ENCODE results near the gene RBM18. TPM values are rescaled to one million over a fixed set of nuclear protein-coding genes. Genes with fewer than 3 reads are reported as not detected.

The RBM18 gene
- total and polyA plus RNA-seq, 2 of the 4 experiments (the other 2 are of a cell fraction), result 8.4 to 15.6 TPM

GRCh38 chr9:122192914-122193525 lies 71.6 kb downstream of the RBM18 start:
- CTCF ChIA-PET, result interaction anchor here (0.6 kb wide), 1 partner anchor 652 kb away, joined by 3 read pairs; no protein-coding TSS in a partner anchor

More at GRCh38 chr9:122192914-122193525, 71.6 kb downstream of the RBM18 start:
- Histone ChIP-seq H3K4me2 (ENCODE audit: low read depth, low read length) (no peak overlapping the region), H3K27me3 (ENCODE audit: control insufficient read depth, insufficient read depth, low read length) (peaks cover 38% of the 10 kb centered on the region), H2AK5ac (ENCODE audit: low read depth, low read length) (no peak overlapping the region), H3K9me3 (ENCODE audit: control insufficient read depth, insufficient read depth, low read length) (no peaks in the 10 kb centered on the region), H3K18ac (ENCODE audit: low read depth, low read length) (no peak overlapping the region), H2BK20ac (ENCODE audit: low read depth, low read length) (no peak overlapping the region), H3K14ac (replicated peaks; ENCODE audit: low read depth, low read length) (no peak overlapping the region), H3K4me3 (ENCODE audit: insufficient read depth, low read depth, low read length) (no peak overlapping the region), H4K20me1 (ENCODE audit: insufficient read depth, low read length) (no peaks in the 10 kb centered on the region), H3K79me1 (ENCODE audit: low read depth in 1 of 2, low read length in 2 of 2) (no peaks in the 10 kb centered on the region), H3K9me1 (ENCODE audit: insufficient read depth, low read length) (peaks cover 3% of the 10 kb centered on the region; the same call in 1 of the 2 replicates), H3K56ac (ENCODE audit: extremely low read depth, insufficient read depth, low read length) (no peak overlapping the region), H4K8ac (ENCODE audit: low read depth in 2 of 2, low read length in 2 of 2) (no peak overlapping the region), H3K4ac (ENCODE audit: low read depth, low read length) (no peak overlapping the region), H2AK9ac (replicated peaks; ENCODE audit: low read depth, low read length, poor library complexity) (no peak overlapping the region), H2BK15ac (ENCODE audit: low read depth, low read length) (no peak overlapping the region), H3K27ac (ENCODE audit: insufficient read depth, low read length) (no peak overlapping the region), H3K36me3 (ENCODE audit: control insufficient read depth, insufficient read depth, low read length) (no peaks in the 10 kb centered on the region), H2AFZ (replicated peaks; ENCODE audit: low read length, poor library complexity) (no peak overlapping the region), H3K4me1 (ENCODE audit: control insufficient read depth, insufficient read depth, low read length) (no peaks in the 10 kb centered on the region), H4K91ac (ENCODE audit: insufficient read depth, low read depth, low read length) (no peak overlapping the region), H2BK5ac (ENCODE audit: low read depth, low read length, poor library complexity, severe bottlenecking) (no peak overlapping the region), H4K5ac (ENCODE audit: low read depth, low read length) (no peak overlapping the region), H3K23ac (ENCODE audit: low read depth, low read length) (no peak overlapping the region), H3K9ac (ENCODE audit: low read depth, low read length) (no peak overlapping the region), H2BK120ac (ENCODE audit: low read depth, low read length) (no peak overlapping the region)
- POLR2A ChIA-PET (ENCODE audit: unreplicated experiment), result no interaction called here
- intact Hi-C loops (cut with micrococcal nuclease), result no loop called here
- no peak for TF ChIP-seq CTCF (conservative IDR thresholded peaks at IDR 0.05; ENCODE audit: low read depth, low read length)
- TF ChIP-seq CEBPB (IDR thresholded peaks at IDR 0.05; ENCODE audit: low read depth, low read length), result no peak
- TF ChIP-seq USF2 (IDR thresholded peaks at IDR 0.05; ENCODE audit: low read depth, low read length), result no peak
- no peak for TF ChIP-seq MAFK (IDR thresholded peaks at IDR 0.05; ENCODE audit: low read depth, low read length)
- no peak for TF ChIP-seq CHD1 (IDR thresholded peaks at IDR 0.05; ENCODE audit: low read depth, low read length)
- TF ChIP-seq FOS (IDR thresholded peaks at IDR 0.05; ENCODE audit: low read depth, low read length), result no peak
- TF ChIP-seq BHLHE40 (IDR thresholded peaks at IDR 0.05; ENCODE audit: low read depth, low read length), result no peak
- TF ChIP-seq MAZ (IDR thresholded peaks at IDR 0.05; ENCODE audit: borderline replicate concordance, low read depth, low read length), result no peak
- no peak for TF ChIP-seq RFX5 (IDR thresholded peaks at IDR 0.05; ENCODE audit: low read depth, low read length)
- no peak for TF ChIP-seq RCOR1 (IDR thresholded peaks at IDR 0.05; ENCODE audit: insufficient replicate concordance, low read length)
- TF ChIP-seq RAD21 (IDR thresholded peaks at IDR 0.05; ENCODE audit: low read length), result no peak
- ATAC-seq (ENCODE audit: low read depth) (no peak), DNase-seq (no peak)
- in situ Hi-C loops (cut with MboI; ENCODE audit: low sequenced_read_pairs), result no loop called here
- no TSS peak for BruUV-seq (replicated peaks)
- dilution Hi-C loops (cut with HindIII; ENCODE audit: low sequenced_read_pairs, unreplicated experiment), result no loop called here
- 100% methylated on average over 2 of the region's 16 CpGs; no CpG with 5 or more reads in 1 of the 2 experiments for WGBS, 2 experiments (ENCODE audit: extremely low coverage in 2 of 2, insufficient read length in 1 of 2)

Data from IMR-90 (cell line).